ENCODE measurements around the gene CTBP2.

The CTBP2 gene

GRCh38 chr10:125146791-125147579 is 13.4 kb downstream of the CTBP2 start:
- no peak for DNase-seq
- Histone ChIP-seq H3K27ac (no peak overlapping the region), H3K4me3 (ENCODE audit: low read depth, low read length) (no peak overlapping the region), H3K9me3 (ENCODE audit: severe bottlenecking) (no peaks in the 10 kb centered on the region), H3K27me3 (ENCODE audit: insufficient read depth, low read depth, severe bottlenecking) (no peaks in the 10 kb centered on the region), H3K36me3 (peaks cover 29% of the 10 kb centered on the region)
- TF ChIP-seq CTCF (IDR thresholded peaks at IDR 0.05; ENCODE audit: low read depth, low read length), result no peak

- Histone ChIP-seq H3K9me3 (ENCODE audit: severe bottlenecking) (no peaks in the 10 kb centered on the region), H3K27ac (no peak overlapping the region), H3K4me3 (ENCODE audit: low read depth, low read length) (no peak overlapping the region), H3K27me3 (ENCODE audit: insufficient read depth, low read depth, severe bottlenecking) (no peaks in the 10 kb centered on the region), H3K36me3 (peaks cover 19% of the 10 kb centered on the region)
- no peak for DNase-seq
- TF ChIP-seq CTCF (IDR thresholded peaks at IDR 0.05; ENCODE audit: low read depth, low read length), result no peak
Measured at GRCh38 chr10:125145636-125146035, 14.7 kb downstream of the CTBP2 start.

- DNase-seq, result no peak
- Histone ChIP-seq H3K27ac (no peak overlapping the region), H3K4me3 (ENCODE audit: low read depth, low read length) (no peak overlapping the region)
Measured at GRCh38 chr10:125144693-125145623, 15.4 kb downstream of the CTBP2 start.

GRCh38 chr10:125144206-125144605 is 16.2 kb downstream of the CTBP2 start:
- H3K4me3 ChIP-seq (ENCODE audit: low read depth, low read length), result no peak overlapping the region
- no peak for TF ChIP-seq CTCF (IDR thresholded peaks at IDR 0.05; ENCODE audit: low read depth, low read length)
- no peaks in the 10 kb centered on the region for H3K27me3 ChIP-seq (ENCODE audit: insufficient read depth, low read depth, severe bottlenecking)
- no peaks in the 10 kb centered on the region for H3K9me3 ChIP-seq (ENCODE audit: severe bottlenecking)
- no peak for DNase-seq
- peaks cover 22% of the 10 kb centered on the region for H3K36me3 ChIP-seq
- no peak overlapping the region for H3K27ac ChIP-seq

More at GRCh38 chr10:125144693-125145623, 15.4 kb downstream of the CTBP2 start:
- Histone ChIP-seq H3K27me3 (ENCODE audit: insufficient read depth, low read depth, severe bottlenecking) (no peaks in the 10 kb centered on the region), H3K9me3 (ENCODE audit: severe bottlenecking) (no peaks in the 10 kb centered on the region), H3K36me3 (peaks cover 23% of the 10 kb centered on the region)
- TF ChIP-seq CTCF (IDR thresholded peaks at IDR 0.05; ENCODE audit: low read depth, low read length), result no peak

GRCh38 chr10:125142946-125143345 is 17.4 kb downstream of the CTBP2 start:
- H3K9me3 ChIP-seq (ENCODE audit: severe bottlenecking), result no peaks in the 10 kb centered on the region
- no peaks in the 10 kb centered on the region for H3K27me3 ChIP-seq (ENCODE audit: insufficient read depth, low read depth, severe bottlenecking)
- H3K27ac ChIP-seq, result no peak overlapping the region
- TF ChIP-seq CTCF (IDR thresholded peaks at IDR 0.05; ENCODE audit: low read depth, low read length), result no peak
- H3K4me3 ChIP-seq (ENCODE audit: low read depth, low read length), result no peak overlapping the region
- no peak for DNase-seq
- peaks cover 19% of the 10 kb centered on the region for H3K36me3 ChIP-seq

Data from WERI-Rb-1 (cell line).